ENCODE results near the gene TMEM263.

DNA sequence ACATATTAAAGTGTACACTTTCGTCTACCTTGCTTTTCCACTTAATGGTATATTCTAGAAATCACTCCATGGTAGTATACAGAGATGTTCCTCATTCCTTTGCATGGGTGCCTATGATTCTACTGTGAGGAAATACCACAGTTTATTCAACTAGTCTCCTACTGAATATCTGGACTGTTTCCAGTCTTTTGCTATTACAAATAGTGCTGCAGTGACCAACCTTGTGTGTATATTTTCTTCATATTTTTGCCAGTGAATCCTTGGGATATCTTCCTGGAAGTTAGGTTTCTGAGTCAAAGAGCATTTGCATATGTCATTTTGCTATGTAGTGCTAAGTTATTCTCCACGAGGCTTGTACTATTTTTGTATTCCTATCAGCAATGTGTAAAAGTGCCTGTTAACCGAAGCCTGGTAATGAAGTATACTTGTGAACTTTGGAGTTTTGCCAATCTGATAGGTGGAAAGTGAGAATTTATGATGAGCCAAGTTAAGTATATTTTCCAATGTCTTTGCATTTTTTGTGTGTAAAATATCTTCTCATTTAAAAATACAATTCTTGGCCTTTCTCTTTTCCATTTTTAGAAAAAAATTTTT, 31.3 kb upstream of the TMEM263 start:
- TF ChIP-seq POLR2A (IDR thresholded peaks at IDR 0.05; ENCODE audit: low read length) (no peak), GATA1 (IDR thresholded peaks at IDR 0.05; ENCODE audit: low read depth, low read length) (no peak)

Measured in erythroblast (primary cell).